Upper lobe of left lung (tissue), 4 donors: ENCODE results near the gene ITPK1.

Experiments used
- EP300 ChIP-seq, 4 donors: sonication (generic); formaldehyde crosslinking; IDR thresholded peaks; one replicate each; pipeline ENCODE4 v1.5.1; 2017; ENCODE audit warnings: antibody characterized with exemption in 4 of 4, control low read depth in 2 of 4
- POLR2A ChIP-seq, 4 donors: fragments of 450-650 bp; IDR thresholded peaks; one replicate each; pipeline ENCODE4 v1.5.1; 2016 to 2017; ENCODE audit warnings: antibody characterized with exemption in 4 of 4, mild to moderate bottlenecking in 2 of 4
- POLR2AphosphoS5 ChIP-seq, 2 donors: sonication (generic); formaldehyde crosslinking; IDR thresholded peaks; one replicate each; pipeline ENCODE4 v1.5.1; 2017; ENCODE audit warnings: antibody characterized with exemption in 2 of 2
- TF ChIP-seq, protein P1 (sequence below), 6 experiments: fragments of 450-650 bp in 4 of 6; fragments of 200-600 bp in 2 of 6; sonication (generic) in 2 of 6; IDR thresholded peaks; one replicate each; pipeline ENCODE4 v1.5.1; 2016 to 2019; ENCODE audit warnings: antibody characterized with exemption in 6 of 6

DNA sequence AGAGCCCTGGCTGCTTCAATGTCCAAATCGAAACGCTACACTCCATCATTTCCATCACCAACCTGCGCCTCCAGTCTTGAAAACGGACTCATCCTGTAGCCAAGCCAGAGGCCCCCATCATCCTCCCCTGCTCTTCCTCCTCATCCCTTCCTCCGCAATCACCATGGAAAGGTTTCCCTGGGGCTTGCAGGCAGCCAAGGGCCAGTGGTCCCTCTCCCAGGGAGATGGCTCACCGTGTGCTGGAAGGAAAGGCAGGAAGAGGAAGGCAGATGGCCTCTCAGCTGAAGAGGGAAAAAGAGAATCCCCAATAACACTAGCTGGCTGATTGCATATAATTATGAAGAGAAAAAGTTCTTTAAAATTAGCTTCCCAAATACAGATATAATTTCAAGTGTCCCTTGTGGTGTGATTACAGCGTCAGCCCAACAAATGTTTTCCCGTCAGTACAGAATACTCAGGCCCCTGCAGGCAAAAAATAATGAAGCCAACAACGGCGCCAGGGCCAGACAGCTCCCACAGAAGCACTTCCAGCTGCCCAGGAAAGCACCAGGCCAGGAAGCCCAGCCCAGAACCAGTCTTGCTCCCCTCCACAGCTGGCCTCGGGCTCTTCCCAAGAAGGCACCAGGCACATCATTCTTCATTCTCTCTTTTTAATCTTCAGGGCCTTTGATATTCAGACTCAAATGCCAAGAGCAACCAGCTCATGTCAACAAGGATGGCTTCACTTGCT, 24.7 kb downstream of the ITPK1 start:
- TF ChIP-seq, protein P1, sequence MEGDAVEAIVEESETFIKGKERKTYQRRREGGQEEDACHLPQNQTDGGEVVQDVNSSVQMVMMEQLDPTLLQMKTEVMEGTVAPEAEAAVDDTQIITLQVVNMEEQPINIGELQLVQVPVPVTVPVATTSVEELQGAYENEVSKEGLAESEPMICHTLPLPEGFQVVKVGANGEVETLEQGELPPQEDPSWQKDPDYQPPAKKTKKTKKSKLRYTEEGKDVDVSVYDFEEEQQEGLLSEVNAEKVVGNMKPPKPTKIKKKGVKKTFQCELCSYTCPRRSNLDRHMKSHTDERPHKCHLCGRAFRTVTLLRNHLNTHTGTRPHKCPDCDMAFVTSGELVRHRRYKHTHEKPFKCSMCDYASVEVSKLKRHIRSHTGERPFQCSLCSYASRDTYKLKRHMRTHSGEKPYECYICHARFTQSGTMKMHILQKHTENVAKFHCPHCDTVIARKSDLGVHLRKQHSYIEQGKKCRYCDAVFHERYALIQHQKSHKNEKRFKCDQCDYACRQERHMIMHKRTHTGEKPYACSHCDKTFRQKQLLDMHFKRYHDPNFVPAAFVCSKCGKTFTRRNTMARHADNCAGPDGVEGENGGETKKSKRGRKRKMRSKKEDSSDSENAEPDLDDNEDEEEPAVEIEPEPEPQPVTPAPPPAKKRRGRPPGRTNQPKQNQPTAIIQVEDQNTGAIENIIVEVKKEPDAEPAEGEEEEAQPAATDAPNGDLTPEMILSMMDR (IDR thresholded peaks at IDR 0.05): no peak
- no peak for TF ChIP-seq POLR2A (IDR thresholded peaks at IDR 0.05)
- TF ChIP-seq POLR2AphosphoS5 (IDR thresholded peaks at IDR 0.05): no peak
- TF ChIP-seq EP300 (IDR thresholded peaks at IDR 0.05): no peak
